Colonic mucosa (tissue), 4 donors: ENCODE measurements around the gene PRKAR1B. TPM values are rescaled to one million over a fixed set of nuclear protein-coding genes. Genes with fewer than 3 reads are reported as not detected.

Source experiments
- DNase-seq: peaks from one replicate; pipeline ENCODE4 v3.0.0-alpha.2; 2020
- H3K27ac ChIP-seq: fragments of 200-600 bp; one replicate; pipeline ENCODE4 v1.8.0; 2021
- H3K27me3 ChIP-seq: fragments of 200-600 bp; one replicate; pipeline ENCODE4 v1.8.0; 2021
- H3K36me3 ChIP-seq: fragments of 200-600 bp; one replicate; pipeline ENCODE4 v1.8.0; 2021
- H3K4me1 ChIP-seq: fragments of 200-600 bp; one replicate; pipeline ENCODE4 v1.8.0; 2021; ENCODE audit warnings: mild to moderate bottlenecking
- H3K4me3 ChIP-seq: fragments of 200-600 bp; one replicate; pipeline ENCODE4 v1.8.0; 2021
- H3K9ac ChIP-seq, 2 donors: one replicate each; pipeline ENCODE4 v1.7.0; 2013; ENCODE audit warnings: control low read depth in 2 of 2, low read depth in 2 of 2, low read length in 2 of 2
- H3K9me3 ChIP-seq: fragments of 200-600 bp; one replicate; pipeline ENCODE4 v1.8.0; 2021
- CTCF ChIP-seq: fragments of 200-600 bp; IDR thresholded peaks from one replicate; pipeline ENCODE4 v1.8.0; 2022; ENCODE audit warnings: antibody characterized with exemption, mild to moderate bottlenecking
- intact Hi-C: fragments of 100-400 bp; cut with DNase I; formaldehyde crosslinking; loops from one replicate; pipeline ENCODE4 v1.14.1; 2022
- total RNA-seq, 2 donors: library from RNA; stranded (reverse); fragmentation: NEBNext Ultra II Directional in 1 of 2; extraction: Animal tissue kit (Norgen Biotek cat#: 25700) in 1 of 2; gene quantifications; one replicate each; pipeline ENCODE4 v1.2.1, GENCODE V29; 2021
- donor health status: healthy.
- donor health status: DM: no; HTN: no; CAD: no.
- donor health status: DM: no; HTN: no; CAD: no.

Gene PRKAR1B
- total RNA-seq, 2 donors from 2014 or later = 19.2 to 32.8 TPM

- no peak for TF ChIP-seq CTCF
- Histone ChIP-seq H3K27me3 (no peaks in the 10 kb centered on the region), H3K4me3 (no peak overlapping the region), H3K9ac (no peak overlapping the region), H3K36me3 (no peaks in the 10 kb centered on the region), H3K27ac (no peak overlapping the region), H3K9me3 (no peaks in the 10 kb centered on the region), H3K4me1 (peaks cover 6% of the 10 kb centered on the region)
- DNase-seq = no peak
- intact Hi-C loops = loop anchor here (10.0 kb wide), 1 partner anchor 199 kb away; no protein-coding TSS in a partner anchor
These were observed 3.5 kb downstream of the PRKAR1B start for GRCh38 chr7:723541-723940.

GRCh38 chr7:721619-722248 is 5.3 kb downstream of the PRKAR1B start:
- no peak for TF ChIP-seq CTCF
- Histone ChIP-seq H3K27me3 (no peaks in the 10 kb centered on the region), H3K36me3 (no peaks in the 10 kb centered on the region), H3K27ac (no peak overlapping the region), H3K4me1 (peaks cover 6% of the 10 kb centered on the region), H3K4me3 (no peak overlapping the region), H3K9me3 (no peaks in the 10 kb centered on the region), H3K9ac (no peak overlapping the region)
- no peak for DNase-seq
- intact Hi-C loops = loop anchor here (10.0 kb wide), 1 partner anchor 197 kb away; no protein-coding TSS in a partner anchor

GRCh38 chr7:716636-717035 is 10.4 kb downstream of the PRKAR1B start:
- no peak overlapping the region for H3K4me3 ChIP-seq
- H3K27me3 ChIP-seq = no peaks in the 10 kb centered on the region
- H3K27ac ChIP-seq = no peak overlapping the region
- H3K4me1 ChIP-seq = no peaks in the 10 kb centered on the region
- no peak overlapping the region for H3K9ac ChIP-seq
- no peak for TF ChIP-seq CTCF
- no peaks in the 10 kb centered on the region for H3K36me3 ChIP-seq
- no peak for DNase-seq
- intact Hi-C loops = no loop called here
- no peaks in the 10 kb centered on the region for H3K9me3 ChIP-seq

- Histone ChIP-seq H3K9me3 (no peaks in the 10 kb centered on the region), H3K4me1 (no peaks in the 10 kb centered on the region), H3K27me3 (no peaks in the 10 kb centered on the region), H3K9ac (no peak overlapping the region), H3K4me3 (no peak overlapping the region), H3K36me3 (no peaks in the 10 kb centered on the region), H3K27ac (no peak overlapping the region)
- no peak for DNase-seq
- TF ChIP-seq CTCF = no peak
- intact Hi-C loops = no loop called here
These were observed 10.9 kb downstream of the PRKAR1B start for GRCh38 chr7:716222-716621.

GRCh38 chr7:714251-714671 is 12.8 kb downstream of the PRKAR1B start:
- Histone ChIP-seq H3K27me3 (no peaks in the 10 kb centered on the region), H3K4me1 (no peaks in the 10 kb centered on the region), H3K9ac (no peak overlapping the region), H3K4me3 (no peak overlapping the region), H3K27ac (no peak overlapping the region), H3K9me3 (no peaks in the 10 kb centered on the region), H3K36me3 (no peaks in the 10 kb centered on the region)
- DNase-seq = no peak
- no peak for TF ChIP-seq CTCF
- intact Hi-C loops = no loop called here
